GM18498 (cell line): ENCODE results near the gene GABRD.

Experiments
- ATAC-seq: cut with Tn5 transposase; IDR thresholded peaks from one replicate; pipeline ENCODE4 v1.9.1; 2021; ENCODE audit warnings: mild to moderate bottlenecking, moderate library complexity; ENCODE audit not compliant: unreplicated experiment

The GABRD gene

DNA sequence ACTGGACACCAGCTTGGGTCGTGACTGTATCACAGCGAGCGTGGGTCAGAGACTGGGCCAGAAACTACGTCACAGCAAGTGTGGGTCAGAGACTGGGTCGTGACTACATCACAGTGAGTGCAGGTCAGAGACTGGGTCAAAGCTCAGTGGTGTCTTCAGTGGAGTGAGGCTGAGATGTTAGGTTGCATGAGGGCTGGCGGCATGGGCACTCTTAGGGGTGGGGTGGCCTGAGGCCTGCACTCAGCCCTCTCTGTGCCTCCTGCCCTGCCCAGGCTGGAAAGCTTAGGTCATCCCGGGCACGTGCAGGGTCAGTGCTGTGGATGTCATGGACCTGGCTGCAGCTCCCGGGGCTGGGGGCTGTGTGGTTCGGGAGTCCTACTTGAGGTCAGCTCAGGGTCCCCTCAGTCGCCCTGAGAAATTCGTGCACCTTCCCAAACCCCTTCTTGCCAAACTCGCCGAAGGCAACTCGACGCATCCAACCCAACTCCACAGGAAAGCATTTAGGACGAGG lies 34.5 kb upstream of the GABRD start:
- no peak for ATAC-seq

DNA sequence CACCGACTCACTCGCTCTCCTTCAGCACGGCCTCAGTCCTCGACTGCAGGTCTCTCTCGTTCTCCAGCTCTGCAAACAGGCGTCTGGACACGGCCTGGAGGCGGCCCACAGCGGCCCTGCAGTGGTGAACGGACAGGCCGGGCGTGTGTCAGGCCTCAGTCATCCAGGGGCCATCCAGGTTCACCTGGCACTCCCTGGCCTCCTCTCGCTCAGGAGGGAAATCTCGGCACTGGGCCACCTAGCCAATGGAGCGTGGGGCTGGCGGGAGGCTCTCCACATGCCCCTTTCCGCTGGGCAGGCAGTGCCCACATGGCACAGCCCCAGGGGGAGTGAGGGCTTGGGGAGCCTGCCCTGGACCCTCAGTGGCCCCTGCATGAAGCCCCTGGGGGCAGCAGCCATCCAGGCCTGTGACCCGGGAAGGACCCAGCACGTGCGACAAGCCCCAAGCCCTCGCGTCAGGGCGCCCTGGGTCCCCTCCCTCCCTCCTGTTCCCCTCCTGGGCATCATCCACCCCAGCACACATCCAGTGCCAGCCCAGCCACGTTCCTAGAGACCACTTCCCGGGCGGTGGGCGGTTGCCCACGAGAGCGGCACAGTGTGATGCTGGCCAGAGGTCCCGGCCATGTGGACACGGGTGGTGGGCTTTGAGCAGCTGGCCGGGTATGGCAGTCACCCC lies 33.6 kb upstream of the GABRD start:
- no peak for ATAC-seq

DNA sequence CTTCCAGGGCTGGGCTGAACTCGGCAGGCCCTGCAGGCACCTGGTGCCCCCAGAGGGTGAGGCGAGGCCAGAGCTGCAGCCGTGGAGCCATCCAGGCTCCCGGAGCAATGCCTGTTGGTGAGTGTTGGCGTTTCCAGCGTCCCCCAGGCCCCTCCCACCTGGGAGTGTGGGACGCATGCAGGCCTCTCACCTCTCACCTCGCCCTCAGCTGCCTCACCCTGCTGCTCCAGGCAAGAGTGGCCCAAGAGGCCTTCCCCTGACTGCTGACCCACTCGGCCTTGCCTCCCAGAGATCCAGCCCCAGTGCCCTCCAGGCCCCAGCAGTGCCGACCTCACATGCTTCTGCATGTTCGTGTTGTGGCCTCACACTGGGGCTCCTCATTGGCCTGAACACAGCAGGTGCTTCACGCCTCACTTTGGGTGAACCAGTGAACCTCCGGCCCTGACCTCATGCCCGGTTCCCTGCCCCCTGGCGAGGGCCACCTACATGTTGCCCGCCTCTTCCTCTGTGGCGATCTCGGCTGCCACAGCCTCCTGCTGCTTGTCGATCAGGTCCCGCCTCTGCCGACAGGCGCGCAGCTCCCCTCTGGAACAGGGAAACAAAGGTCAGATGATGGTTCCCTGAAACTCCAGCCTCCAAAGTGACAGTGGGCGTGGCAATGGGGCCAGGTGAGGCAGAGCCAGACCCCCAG lies 32.5 kb upstream of the GABRD start:
- ATAC-seq: no peak

DNA sequence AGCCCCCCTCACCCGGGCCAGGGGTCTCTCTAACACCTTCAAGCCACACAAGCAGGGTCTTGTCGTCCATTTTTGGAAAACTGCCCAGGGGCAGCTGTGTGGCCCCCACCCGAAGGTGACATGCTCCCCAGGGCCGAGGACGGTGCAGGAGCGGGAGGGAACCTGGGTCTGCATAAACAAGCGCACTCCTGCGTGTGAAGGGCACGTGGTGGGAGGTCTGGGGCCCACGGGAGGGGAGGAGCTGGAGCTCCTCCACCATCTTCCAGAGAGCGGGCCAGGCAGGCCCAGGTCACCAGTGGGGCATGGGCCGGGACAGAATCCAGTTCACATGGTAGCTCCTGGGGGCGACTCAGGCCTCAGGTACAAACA lies 32.0 kb upstream of the GABRD start:
- ATAC-seq: no peak

DNA sequence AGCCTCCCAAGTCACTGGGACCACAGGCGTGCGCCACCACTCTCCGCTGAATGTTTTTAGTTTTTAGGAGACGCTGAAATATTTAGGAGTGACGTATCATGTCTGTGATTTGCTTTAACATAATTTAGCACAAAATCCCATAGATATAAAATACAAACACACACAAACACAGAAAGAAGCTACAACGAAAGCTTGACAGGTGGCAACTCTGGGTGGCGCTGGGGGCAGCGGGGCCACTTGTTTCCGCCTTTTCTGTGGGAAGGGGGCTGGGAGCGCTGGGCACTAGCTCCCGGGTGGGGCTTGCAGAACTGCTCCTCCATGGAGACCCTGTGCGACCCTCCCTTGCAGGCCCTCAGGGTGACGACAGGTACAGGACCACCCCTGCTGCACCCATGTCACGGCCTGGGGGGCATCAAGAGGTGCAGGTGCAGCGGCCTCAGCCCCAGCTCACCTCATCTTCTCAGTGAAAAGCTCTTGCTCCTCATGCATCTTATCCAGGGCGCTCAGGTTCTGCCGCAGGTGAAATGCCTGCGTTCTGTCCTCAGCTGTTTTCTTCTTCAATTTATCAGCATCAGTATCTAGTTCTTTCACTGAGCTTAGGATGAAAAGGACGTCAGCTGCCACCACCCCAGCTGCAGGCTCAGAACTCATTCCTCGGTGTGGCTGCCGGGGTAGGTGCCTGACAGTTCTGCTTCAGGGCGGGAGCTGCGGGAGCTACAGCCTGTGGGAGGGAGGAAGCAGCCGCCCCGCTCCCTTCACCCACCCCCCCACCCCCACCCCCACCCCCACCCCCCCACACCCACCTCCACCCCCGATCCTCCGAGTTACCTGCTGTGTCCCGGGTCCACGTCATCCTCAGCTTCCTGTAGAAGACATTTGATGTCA lies 30.8 kb upstream of the GABRD start:
- no peak for ATAC-seq

DNA sequence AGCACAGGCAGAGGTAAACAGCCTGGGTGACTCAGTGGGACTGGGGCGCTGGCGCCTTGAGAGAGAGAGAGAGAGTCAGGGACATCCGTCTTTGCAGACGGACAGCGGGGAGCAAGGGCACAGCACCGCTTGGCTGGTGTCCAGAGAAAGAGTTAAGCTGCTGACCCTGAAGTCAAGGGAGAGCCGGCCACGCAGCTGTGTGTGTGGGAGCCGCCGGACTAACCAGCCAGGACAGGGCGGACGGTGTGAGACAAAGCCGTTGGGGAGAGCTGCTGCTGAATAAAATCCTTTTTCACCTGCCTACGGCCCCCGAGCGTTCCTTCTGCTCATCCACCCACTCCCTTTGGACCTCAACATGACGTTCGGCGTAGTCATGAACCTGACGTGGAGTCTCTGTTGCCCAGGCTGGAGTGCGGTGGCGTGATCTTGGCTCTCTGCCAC lies 30.0 kb upstream of the GABRD start:
- ATAC-seq: no peak

DNA sequence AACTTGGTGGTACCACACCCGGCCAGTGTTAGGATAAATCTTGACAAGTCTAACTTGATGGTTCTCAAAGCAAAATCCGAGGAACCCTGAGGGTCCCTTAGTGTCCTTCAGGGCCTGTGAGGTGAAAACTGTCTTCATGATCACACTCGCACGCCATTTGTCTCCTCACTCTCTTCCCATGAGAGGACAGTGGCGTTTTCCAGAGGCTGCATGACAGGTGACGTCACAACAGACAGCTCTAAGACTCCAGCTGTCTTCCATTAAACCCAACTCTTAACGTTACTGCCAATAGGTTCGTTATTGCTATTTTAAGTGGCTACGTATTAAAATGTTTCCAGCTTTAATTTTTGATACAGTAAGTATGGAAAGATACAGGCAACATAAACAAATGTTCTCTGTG lies 29.4 kb upstream of the GABRD start:
- no peak for ATAC-seq

DNA sequence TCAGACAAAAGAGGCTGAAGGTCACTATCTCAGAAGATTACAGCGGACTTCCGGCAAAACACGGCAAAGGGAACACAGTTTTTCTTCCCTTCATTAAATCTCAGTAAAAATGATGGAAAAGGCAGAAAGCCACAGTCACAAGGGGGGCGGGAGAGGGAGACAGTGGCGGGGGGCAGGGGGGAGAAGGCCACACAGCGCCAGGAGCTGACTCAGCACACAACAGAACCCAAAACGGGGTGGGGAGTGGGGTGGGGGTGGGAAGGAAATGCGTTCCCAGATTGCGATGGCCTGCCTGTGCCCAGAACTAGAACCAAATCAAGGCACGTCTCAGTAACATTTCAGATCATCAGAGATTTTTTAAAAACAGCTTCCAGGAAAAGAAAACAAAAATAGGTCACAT lies 28.9 kb upstream of the GABRD start:
- ATAC-seq: no peak

DNA sequence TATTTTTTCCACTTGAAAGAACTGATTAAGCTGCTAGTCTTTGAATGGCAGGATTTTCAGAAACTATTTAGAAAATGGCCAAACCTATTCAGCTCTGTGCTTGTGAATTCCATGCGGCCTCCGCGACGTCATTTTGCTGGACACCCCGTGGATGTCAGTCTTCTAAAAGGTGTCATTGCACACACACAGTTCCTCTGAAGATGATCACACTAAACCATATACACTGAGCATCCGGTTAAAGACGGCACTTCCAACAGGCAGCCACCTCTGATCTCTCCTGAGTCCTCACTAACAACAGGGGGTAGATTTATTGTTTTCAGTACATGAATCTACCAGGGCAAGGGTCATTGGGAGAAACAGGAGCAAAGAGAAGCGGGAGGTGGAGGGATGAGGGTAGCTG lies 24.6 kb upstream of the GABRD start:
- ATAC-seq: no peak

DNA sequence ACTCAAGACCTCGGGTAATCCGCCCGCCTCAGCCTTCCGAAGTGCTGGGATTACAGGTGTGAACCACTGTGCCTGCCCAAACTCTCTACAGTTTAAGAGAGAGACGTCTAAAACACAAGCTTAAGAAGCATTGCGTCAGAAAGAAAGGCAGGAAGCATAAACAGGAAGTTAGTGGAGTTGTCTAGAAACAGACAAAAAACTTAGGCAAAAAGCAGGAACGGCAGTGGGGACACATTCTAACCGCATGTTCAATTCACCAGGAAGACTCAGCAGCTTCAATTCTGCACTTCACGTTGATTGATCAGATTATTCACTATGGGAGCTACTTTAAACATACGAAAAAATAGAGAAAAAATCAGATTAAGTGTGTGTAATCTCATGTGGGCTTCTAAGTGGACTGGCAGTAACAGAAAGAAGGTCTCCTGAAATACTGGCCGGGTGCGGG lies 22.9 kb upstream of the GABRD start:
- no peak for ATAC-seq

DNA sequence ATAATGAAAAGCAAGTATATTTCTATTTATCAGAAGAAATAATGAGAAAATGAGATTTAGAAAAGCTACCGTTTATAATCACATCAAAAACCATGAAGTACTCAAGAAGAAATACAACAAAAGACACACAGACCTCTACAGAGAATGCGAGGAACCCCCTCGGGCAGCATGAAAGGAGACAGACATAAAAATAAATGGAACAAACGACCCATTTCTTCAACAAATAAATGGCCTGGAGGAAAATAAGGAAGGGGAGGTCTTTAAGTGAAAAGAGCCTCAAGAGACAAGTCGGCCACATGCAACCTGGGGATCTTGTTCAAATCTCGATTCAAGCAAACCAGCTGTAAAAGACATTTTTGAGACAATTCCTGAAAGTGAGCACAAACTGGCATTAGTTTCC lies 21.6 kb upstream of the GABRD start:
- no peak for ATAC-seq

DNA sequence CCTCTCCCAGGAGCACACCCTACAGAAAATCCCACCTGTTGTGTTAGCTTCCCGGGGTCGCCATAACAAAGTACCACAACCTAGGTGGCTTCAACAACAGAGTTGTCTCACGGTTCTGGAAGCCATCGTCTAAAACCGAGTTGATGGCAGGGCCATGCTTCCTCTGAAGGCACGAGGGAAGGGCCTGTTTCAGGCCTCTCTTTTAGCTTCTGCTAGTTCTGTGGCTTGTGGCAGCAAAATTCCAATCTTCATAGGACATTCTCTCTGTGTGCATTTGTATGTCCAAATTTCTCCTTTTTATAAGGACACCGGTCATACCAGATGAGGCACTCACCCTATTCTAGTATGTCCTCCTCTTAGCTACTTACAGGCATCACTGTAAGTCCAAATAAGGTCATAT lies 18.7 kb upstream of the GABRD start:
- no peak for ATAC-seq

DNA sequence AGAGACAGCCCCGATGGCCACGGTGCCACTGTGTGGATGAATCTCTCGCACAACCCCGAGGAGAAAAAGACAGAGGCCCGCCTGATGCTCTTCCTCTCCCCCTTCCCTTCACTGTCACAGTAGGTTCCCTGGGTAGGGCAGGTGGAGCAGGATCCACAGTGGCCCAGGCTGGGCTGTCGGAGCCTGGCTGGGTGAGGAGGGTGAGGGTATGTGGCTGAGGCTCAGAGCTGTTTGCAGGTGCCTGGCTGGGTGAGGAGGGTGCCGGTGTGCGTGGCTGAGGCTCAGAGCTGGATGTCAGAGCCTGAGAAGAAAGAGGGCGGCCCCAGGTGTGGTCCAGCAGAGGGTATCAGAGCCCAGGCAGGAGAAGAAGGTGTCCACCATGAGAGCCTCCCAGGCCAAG lies 18.3 kb upstream of the GABRD start:
- no peak for ATAC-seq

DNA sequence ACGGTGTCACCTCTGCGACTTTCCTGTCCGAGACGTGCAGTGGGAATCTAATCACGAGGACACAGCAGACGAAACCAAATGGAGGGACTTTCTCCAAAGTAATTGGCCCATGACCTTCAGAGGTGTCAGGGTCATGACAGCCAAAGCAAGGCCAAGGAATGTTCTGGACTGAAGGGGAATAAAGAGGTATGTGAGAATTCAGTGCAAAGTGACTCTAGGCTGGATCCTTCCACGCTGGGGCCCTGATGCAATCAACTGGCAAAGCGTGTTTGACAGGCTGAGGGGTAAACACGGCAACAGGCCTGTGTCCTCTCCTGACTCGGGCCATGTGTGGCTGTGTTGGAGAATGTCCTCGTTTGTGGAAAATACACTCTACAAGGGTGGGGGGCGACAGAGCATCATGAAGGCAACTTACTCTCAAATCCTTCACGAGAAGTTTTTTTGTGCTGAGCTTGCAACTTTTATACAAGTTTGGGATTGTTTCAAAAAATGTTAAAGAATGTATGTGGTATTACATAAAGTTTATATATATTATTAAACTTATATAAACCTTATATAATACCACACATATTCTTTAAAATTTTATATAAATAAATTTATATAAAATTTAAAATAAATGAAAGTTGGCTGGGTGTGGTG lies 17.3 kb upstream of the GABRD start:
- ATAC-seq: no peak

DNA sequence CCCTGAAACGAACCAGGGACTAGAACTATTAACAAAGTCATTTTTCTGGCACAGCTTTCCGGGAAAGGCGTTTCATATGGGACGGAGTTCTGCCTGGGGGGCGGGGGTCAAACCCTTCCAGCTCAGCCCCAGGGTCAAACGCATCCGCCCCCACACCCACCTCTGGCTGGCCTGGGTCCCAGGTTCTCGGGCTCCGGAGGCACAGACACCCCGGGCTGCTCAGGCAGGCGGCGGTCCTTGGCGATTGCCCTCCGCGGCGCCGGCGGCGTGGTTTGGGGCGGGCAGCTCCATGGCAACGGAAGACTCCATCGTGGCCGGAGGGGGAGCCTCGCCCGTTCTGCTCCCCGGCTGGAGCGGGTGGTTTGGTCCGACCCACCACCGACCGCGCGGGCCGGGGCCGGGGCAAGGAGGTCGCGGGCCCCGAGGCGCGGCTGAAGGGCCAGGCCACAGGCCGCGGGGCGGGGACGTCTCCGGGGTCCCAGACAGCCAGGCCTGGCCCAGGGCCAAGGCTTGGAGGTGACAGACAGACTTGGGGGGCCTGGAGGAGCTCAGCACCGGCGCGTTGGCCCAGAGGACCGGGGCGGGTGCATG lies 15.5 kb upstream of the GABRD start, which contains the start of gene CFAP74:
Gene CFAP74, minus strand, starts transcription at position 246 of the 591 bp plus-strand sequence. CDS start 12,830 bp downstream, outside the sequence.
- ATAC-seq: no peak

DNA sequence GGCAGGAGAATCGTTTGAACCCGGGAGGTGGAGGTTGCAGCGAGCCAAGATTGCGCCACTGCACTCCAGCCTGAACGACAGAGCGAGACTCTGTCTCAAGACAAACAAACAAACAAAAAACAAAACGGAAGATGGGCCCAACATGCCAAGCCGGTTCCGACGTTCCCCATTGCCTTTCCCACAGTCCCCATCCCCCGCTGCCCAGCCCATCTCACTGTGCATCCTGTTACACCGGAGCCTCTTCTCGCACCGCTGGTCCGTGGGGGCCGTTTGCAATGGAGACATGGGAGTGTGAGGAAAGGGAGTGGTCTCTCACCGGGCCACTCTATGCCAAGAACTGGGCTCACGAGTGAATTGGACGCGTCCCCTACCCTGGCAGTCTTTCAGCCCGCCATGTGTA lies 14.3 kb upstream of the GABRD start:
- ATAC-seq: no peak

DNA sequence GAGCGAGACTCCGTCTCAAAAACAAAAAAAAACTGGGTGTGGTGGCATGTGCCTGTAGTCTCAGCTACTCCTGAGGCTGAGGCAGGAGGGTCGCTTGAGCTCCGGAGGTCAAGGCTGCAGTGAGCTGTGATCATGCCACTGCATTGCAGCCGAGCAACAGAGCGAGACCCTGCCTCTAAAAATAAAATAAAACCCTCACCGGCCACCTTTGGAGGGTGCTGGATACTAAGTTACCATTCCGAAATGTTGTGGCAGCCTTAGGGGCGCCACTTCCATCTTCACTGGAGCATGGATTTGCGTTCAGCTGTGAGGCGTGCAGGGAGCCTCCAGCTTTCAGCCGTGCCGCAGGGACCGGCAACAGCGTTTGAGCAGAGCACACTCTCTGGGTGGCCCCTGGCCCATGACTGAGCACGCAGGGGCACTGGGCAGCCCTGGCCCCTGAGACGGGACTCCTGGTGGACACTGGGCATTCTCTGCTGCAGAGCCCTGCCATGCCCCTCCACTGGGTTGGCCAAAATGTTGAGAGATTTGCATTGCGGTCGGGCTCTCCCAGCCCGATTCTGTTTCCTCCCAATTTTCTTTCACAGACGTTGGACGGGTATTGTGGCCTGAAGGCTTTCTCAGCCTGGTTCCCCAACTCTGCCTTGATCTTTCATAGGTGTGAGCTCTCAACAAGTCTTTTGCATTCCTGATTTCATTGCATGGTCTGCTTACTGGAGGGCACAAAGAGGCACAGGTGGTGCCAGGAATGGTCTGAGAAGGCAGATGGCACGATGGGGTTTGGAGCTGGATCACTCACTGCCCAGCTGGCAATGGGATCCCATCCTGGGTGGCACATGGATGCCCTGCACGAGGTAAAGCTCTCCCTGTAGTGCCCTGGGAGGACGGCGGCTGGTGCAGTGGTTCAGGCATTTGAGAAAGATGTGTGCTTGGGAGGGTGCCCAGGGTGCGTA lies 9.8 kb upstream of the GABRD start:
- no peak for ATAC-seq

DNA sequence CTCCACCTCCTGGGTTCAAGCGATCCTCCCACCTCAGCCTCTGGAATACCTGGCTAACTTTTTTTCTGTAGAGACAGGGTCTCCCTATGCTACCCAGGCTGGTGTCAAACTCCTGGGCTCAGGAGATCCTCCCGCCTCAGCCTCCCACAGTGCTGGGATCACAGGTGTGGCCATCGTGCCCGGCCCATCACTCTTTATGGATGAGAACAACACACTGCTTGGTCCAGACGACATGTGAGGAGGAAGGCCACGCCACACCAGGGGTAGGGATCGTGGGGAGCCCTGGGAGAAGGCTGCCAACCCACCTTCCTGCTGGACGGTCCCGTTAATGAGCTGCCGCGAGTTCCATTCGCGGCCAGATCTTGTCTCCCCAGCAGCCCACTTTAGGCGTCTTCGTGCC lies 5.0 kb upstream of the GABRD start:
- no peak for ATAC-seq
